ENCODE data around the gene MTCL3.

MTCL3 gene

DNA sequence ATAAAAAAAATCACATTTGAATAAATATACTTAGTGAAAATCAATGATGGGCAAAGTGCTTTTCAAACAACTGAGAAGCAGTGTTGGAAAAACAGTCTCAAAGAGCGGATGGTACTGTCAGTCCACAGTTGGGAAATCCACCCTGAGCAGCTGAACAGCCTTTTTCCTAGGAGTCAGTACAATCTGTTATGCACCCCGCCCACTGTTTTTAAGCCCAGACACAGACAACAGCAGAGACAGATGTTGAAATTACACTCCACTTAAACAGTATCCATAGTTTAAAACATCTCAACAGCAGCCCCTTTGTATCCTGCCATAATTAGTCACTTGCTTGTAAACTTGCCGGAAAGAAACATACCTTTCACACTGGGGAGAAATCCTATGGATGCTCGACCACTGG, 60.3 kb downstream of the MTCL3 start:
- no peaks in the 10 kb centered on the region for H3K36me3 Mint-ChIP-seq
- H3K4me1 Mint-ChIP-seq: no peaks in the 10 kb centered on the region
- Histone ChIP-seq H3K4me3 (ENCODE audit: low read length) (no peak overlapping the region), H3K27ac (ENCODE audit: low read length) (no peak overlapping the region), H3K27me3 (ENCODE audit: control insufficient read depth, insufficient read depth, low read length) (peaks cover under 1% of the 10 kb centered on the region), H3K36me3 (ENCODE audit: control insufficient read depth, insufficient read depth, low read length) (no peaks in the 10 kb centered on the region), H3K9me3 (ENCODE audit: control insufficient read depth, insufficient read depth, low read length) (no peaks in the 10 kb centered on the region), H3K4me1 (ENCODE audit: control insufficient read depth, insufficient read depth, low read length) (no peaks in the 10 kb centered on the region)
- no peak for TF ChIP-seq CTCF (IDR thresholded peaks at IDR 0.05)
- ATAC-seq: no peak
- no peaks in the 10 kb centered on the region for H3K9me3 Mint-ChIP-seq
- no peak for DNase-seq
- H3K27me3 Mint-ChIP-seq (ENCODE audit: low read depth in 2 of 2): peaks cover 0 to 27% of the 10 kb centered on the region in 2 donors
- H3K4me3 Mint-ChIP-seq: no peak overlapping the region
- intact Hi-C loops (cut with micrococcal nuclease): no loop called here
- 90% methylated on average over 4 of the region's 4 CpGs for WGBS (ENCODE audit: insufficient coverage)
- no peak overlapping the region for H3K27ac Mint-ChIP-seq

- Histone ChIP-seq H3K36me3 (ENCODE audit: control insufficient read depth, insufficient read depth, low read length) (no peaks in the 10 kb centered on the region), H3K27me3 (ENCODE audit: control insufficient read depth, insufficient read depth, low read length) (peaks cover 2% of the 10 kb centered on the region), H3K4me1 (ENCODE audit: control insufficient read depth, insufficient read depth, low read length) (no peaks in the 10 kb centered on the region), H3K27ac (ENCODE audit: low read length) (no peak overlapping the region), H3K9me3 (ENCODE audit: control insufficient read depth, insufficient read depth, low read length) (no peaks in the 10 kb centered on the region), H3K4me3 (ENCODE audit: low read length) (no peak overlapping the region)
- intact Hi-C loops (cut with micrococcal nuclease): no loop called here
- peaks cover 0 to 27% of the 10 kb centered on the region in 2 donors for H3K27me3 Mint-ChIP-seq (ENCODE audit: low read depth in 2 of 2)
- no peaks in the 10 kb centered on the region for H3K4me1 Mint-ChIP-seq
- no peaks in the 10 kb centered on the region for H3K9me3 Mint-ChIP-seq
- no peak for TF ChIP-seq CTCF (IDR thresholded peaks at IDR 0.05)
- DNase-seq: no peak
- 98% methylated on average over 3 of the region's 3 CpGs for WGBS (ENCODE audit: insufficient coverage)
- no peak overlapping the region for H3K4me3 Mint-ChIP-seq
- no peak for ATAC-seq
- no peak overlapping the region for H3K27ac Mint-ChIP-seq
- H3K36me3 Mint-ChIP-seq: no peaks in the 10 kb centered on the region
Measured at GRCh38 chr6:127458222-127458621, 60.9 kb downstream of the MTCL3 start.

GRCh38 chr6:127457456-127458064, 61.6 kb downstream of the MTCL3 start:
- TF ChIP-seq CTCF (IDR thresholded peaks at IDR 0.05): no peak

DNA sequence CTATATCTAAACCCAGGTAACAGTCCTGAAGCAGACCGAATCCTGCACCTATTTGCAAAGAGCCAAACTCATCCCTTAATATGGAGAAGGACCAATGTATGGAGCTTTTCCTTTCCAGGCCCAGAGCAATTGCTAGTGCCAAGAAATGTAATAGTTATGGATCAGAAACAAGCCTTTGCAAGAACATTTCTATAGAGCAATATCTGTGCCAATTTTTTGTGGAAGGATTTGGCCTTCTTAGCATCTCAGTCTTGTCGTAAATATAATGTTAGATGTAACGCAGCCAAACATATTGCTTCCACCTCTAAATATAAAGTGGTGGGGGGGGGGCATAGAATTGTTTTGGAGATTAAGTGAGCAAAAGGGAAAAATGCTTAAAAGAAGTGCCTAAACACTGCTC, 62.7 kb downstream of the MTCL3 start:
- ATAC-seq (no peak), DNase-seq (no peak)
- Histone ChIP-seq H3K27ac (ENCODE audit: low read length) (no peak overlapping the region), H3K36me3 (ENCODE audit: control insufficient read depth, insufficient read depth, low read length) (no peaks in the 10 kb centered on the region), H3K4me1 (ENCODE audit: control insufficient read depth, insufficient read depth, low read length) (no peaks in the 10 kb centered on the region), H3K9me3 (ENCODE audit: control insufficient read depth, insufficient read depth, low read length) (no peaks in the 10 kb centered on the region), H3K4me3 (ENCODE audit: low read length) (no peak overlapping the region), H3K27me3 (ENCODE audit: control insufficient read depth, insufficient read depth, low read length) (peaks cover 2% of the 10 kb centered on the region)
- Mint-ChIP-seq H3K27me3 (ENCODE audit: low read depth in 2 of 2) (peaks cover 2 to 34% of the 10 kb centered on the region in 2 donors), H3K27ac (no peak overlapping the region), H3K4me3 (no peak overlapping the region), H3K4me1 (no peaks in the 10 kb centered on the region), H3K9me3 (no peaks in the 10 kb centered on the region), H3K36me3 (no peaks in the 10 kb centered on the region)
- 86% methylated on average over 1 of the region's 3 CpGs for WGBS (ENCODE audit: insufficient coverage)
- intact Hi-C loops (cut with micrococcal nuclease): no loop called here
- no peak for TF ChIP-seq CTCF (IDR thresholded peaks at IDR 0.05)

More at GRCh38 chr6:127457456-127458064, 61.6 kb downstream of the MTCL3 start:
- intact Hi-C loops (cut with micrococcal nuclease): no loop called here
- peaks cover 0 to 31% of the 10 kb centered on the region in 2 donors for H3K27me3 Mint-ChIP-seq (ENCODE audit: low read depth in 2 of 2)
- Histone ChIP-seq H3K36me3 (ENCODE audit: control insufficient read depth, insufficient read depth, low read length) (no peaks in the 10 kb centered on the region), H3K27ac (ENCODE audit: low read length) (no peak overlapping the region), H3K27me3 (ENCODE audit: control insufficient read depth, insufficient read depth, low read length) (peaks cover 2% of the 10 kb centered on the region), H3K9me3 (ENCODE audit: control insufficient read depth, insufficient read depth, low read length) (no peaks in the 10 kb centered on the region), H3K4me3 (ENCODE audit: low read length) (no peak overlapping the region), H3K4me1 (ENCODE audit: control insufficient read depth, insufficient read depth, low read length) (no peaks in the 10 kb centered on the region)
- H3K36me3 Mint-ChIP-seq: no peaks in the 10 kb centered on the region
- H3K4me1 Mint-ChIP-seq: no peaks in the 10 kb centered on the region
- ATAC-seq: peak in 1 of 3 donors; percentile 68
- DNase-seq: no peak
- 28% methylated on average over 3 of the region's 3 CpGs for WGBS (ENCODE audit: insufficient coverage)
- no peak overlapping the region for H3K27ac Mint-ChIP-seq
- no peaks in the 10 kb centered on the region for H3K9me3 Mint-ChIP-seq
- H3K4me3 Mint-ChIP-seq: no peak overlapping the region
